ENCODE data around the gene ZC3H4.

GRCh38 chr19:47111006-47111621 lies 2.5 kb downstream of the ZC3H4 start:
- no peak for TF ChIP-seq CTCF (IDR thresholded peaks at IDR 0.05)
- TF ChIP-seq POLR2A (IDR thresholded peaks at IDR 0.05; ENCODE audit: low read depth), result no peak
- no peak for TF ChIP-seq POLR2AphosphoS5 (IDR thresholded peaks at IDR 0.05)
